ENCODE data around the gene ASPSCR1. TPM values are rescaled to one million over a fixed set of nuclear protein-coding genes. Genes with fewer than 3 reads are reported as not detected.
A peak's percentile ranks its signal among the peaks of the same experiment; 100 is the strongest.

Gene ASPSCR1
- total and polyA plus RNA-seq, 2 of the 13 experiments (the other 11 are each of a cell fraction or from before 2014, with no cell fraction given) = 274 to 314 TPM

GRCh38 chr17:82000803-82001570, 23.6 kb downstream of the ASPSCR1 start (continued):
- TF ChIP-seq DDIT3 (CRISPR knock-in tag; IDR thresholded peaks at IDR 0.05) (0 out of 2 replicates have a peak, but pooled peaks have one; percentile 30), ZNF841 (CRISPR knock-in tag; IDR thresholded peaks at IDR 0.05; ENCODE audit: borderline replicate concordance) (peak; percentile 85), ZKSCAN5 (CRISPR knock-in tag; IDR thresholded peaks at IDR 0.05) (no peak), BRCA1 (CRISPR knock-in tag; IDR thresholded peaks at IDR 0.05) (peak; percentile 91), ZBTB49 (CRISPR knock-in tag; IDR thresholded peaks at IDR 0.05; ENCODE audit: borderline replicate concordance) (no peak), KIAA2018 (CRISPR knock-in tag; IDR thresholded peaks at IDR 0.05; ENCODE audit: borderline replicate concordance) (no peak; the same call in 1 of the 2 replicates), ATF7-NPFF (CRISPR knock-in tag; IDR thresholded peaks at IDR 0.05; ENCODE audit: low read depth) (peak; percentile 36; the same call in 1 of the 2 replicates), NCOR1 (IDR thresholded peaks at IDR 0.05; ENCODE audit: borderline replicate concordance, low read length) (peak; percentile 88; the same call in 1 of the 2 replicates), SRF (IDR thresholded peaks at IDR 0.05; ENCODE audit: low read depth, low read length) (no peak), ZNF816 (CRISPR knock-in tag; IDR thresholded peaks at IDR 0.05; ENCODE audit: borderline replicate concordance) (peak; percentile 26; the same call in 1 of the 2 replicates), ZNF768 (CRISPR knock-in tag; IDR thresholded peaks at IDR 0.05) (peak; percentile 81), SMYD3 (CRISPR knock-in tag; IDR thresholded peaks at IDR 0.05) (peak; percentile 81; the same call in 1 of the 2 replicates), CTCF (CRISPR knock-in tag; IDR thresholded peaks at IDR 0.05) (peak; percentile 52), ZNF362 (CRISPR knock-in tag; IDR thresholded peaks at IDR 0.05; ENCODE audit: borderline replicate concordance) (no peak; the same call in 1 of the 2 replicates)
